ENCODE measurements around the gene FAM167B. TPM values are rescaled to one million over a fixed set of nuclear protein-coding genes. Genes with fewer than 3 reads are reported as not detected.
A peak's percentile ranks its signal among the peaks of the same experiment; 100 is the strongest.
"Not testable (repeated sequence)": the region's sequence is repeated elsewhere in the genome, so short reads cannot be mapped to it uniquely, and the experiment has no call there.

Gene FAM167B
- total RNA-seq, 2 donors from 2014 or later = 0.66 to 1.1 TPM

GRCh38 chr1:32274646-32275340, 27.8 kb downstream of the FAM167B start:
- peak overlapping the region; percentile 82 to 88 for H3K27ac Mint-ChIP-seq

DNA sequence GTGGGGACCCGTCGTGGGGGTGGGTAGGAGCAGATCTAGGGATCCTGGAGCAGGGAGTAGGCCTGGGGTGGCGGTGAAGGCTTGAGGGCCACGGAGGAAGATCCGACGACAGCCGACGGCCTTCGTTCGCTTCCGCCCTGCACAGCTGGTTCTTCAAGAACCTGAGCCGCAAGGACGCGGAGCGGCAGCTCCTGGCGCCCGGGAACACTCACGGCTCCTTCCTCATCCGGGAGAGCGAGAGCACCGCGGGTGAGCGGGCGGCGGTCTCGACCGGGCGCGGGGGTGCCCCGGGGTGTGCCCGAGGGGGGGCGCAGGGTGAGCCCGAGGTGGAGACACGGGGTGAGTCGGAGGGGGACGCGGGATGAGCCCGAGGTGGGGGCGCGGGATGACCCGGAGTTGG, 28.4 kb downstream of the FAM167B start:
- ATAC-seq = no peak
- DNase-seq (ENCODE audit: low spot score in 2 of 2) = no peak
- no peaks in the 10 kb centered on the region for H3K9me3 Mint-ChIP-seq
- peak overlapping the region in 1 of 2 donors; percentile 88 for H3K27ac Mint-ChIP-seq
- peaks cover 9 to 50% of the 10 kb centered on the region in 2 donors for H3K36me3 Mint-ChIP-seq

More at GRCh38 chr1:32274646-32275340, 27.8 kb downstream of the FAM167B start:
- Mint-ChIP-seq H3K36me3 (peaks cover 9 to 50% of the 10 kb centered on the region in 2 donors), H3K9me3 (no peaks in the 10 kb centered on the region)
- DNase-seq (ENCODE audit: low spot score in 2 of 2) = no peak
- ATAC-seq = no peak

- H3K36me3 Mint-ChIP-seq = peaks cover 9 to 50% of the 10 kb centered on the region in 2 donors
- no peak for DNase-seq (ENCODE audit: low spot score in 2 of 2)
- no peaks in the 10 kb centered on the region for H3K9me3 Mint-ChIP-seq
- H3K27ac Mint-ChIP-seq = peak overlapping the region; percentile 59 to 73
- ATAC-seq = no peak
Observed at GRCh38 chr1:32276032-32276782, 29.2 kb downstream of the FAM167B start.

GRCh38 chr1:32284777-32285176, 37.8 kb downstream of the FAM167B start:
- DNase-seq (ENCODE audit: low spot score in 2 of 2) = not testable (repeated sequence)
- peaks cover 14 to 15% of the 10 kb centered on the region in 2 donors for H3K36me3 Mint-ChIP-seq

GRCh38 chr1:32285658-32286057, 38.6 kb downstream of the FAM167B start:
- Mint-ChIP-seq H3K36me3 (peaks cover 14 to 15% of the 10 kb centered on the region in 2 donors), H3K9me3 (no peaks in the 10 kb centered on the region), H3K27ac (peak overlapping the region in 1 of 2 donors; percentile 53)
- peak in 1 of 2 donors; percentile 12 for ATAC-seq
- no peak for DNase-seq (ENCODE audit: low spot score in 2 of 2)

More at GRCh38 chr1:32284777-32285176, 37.8 kb downstream of the FAM167B start:
- H3K9me3 Mint-ChIP-seq, ATAC-seq: not testable (repeated sequence)
- peak overlapping the region in 1 of 2 donors; percentile 55 for H3K27ac Mint-ChIP-seq

GRCh38 chr1:32286763-32287162, 39.7 kb downstream of the FAM167B start:
- Mint-ChIP-seq H3K9me3 (no peaks in the 10 kb centered on the region), H3K27ac (peak overlapping the region in 1 of 2 donors; percentile 79), H3K36me3 (peaks cover 14 to 15% of the 10 kb centered on the region in 2 donors)
- DNase-seq (ENCODE audit: low spot score in 2 of 2) = no peak
- no peak for ATAC-seq

- no peak overlapping the region for H3K27ac Mint-ChIP-seq
- DNase-seq (ENCODE audit: low spot score in 2 of 2) (no peak), ATAC-seq (no peak)
- H3K9me3 Mint-ChIP-seq = no peaks in the 10 kb centered on the region
- peaks cover 24 to 26% of the 10 kb centered on the region in 2 donors for H3K36me3 Mint-ChIP-seq
Observed at GRCh38 chr1:32289256-32289655, 42.2 kb downstream of the FAM167B start.

DNA sequence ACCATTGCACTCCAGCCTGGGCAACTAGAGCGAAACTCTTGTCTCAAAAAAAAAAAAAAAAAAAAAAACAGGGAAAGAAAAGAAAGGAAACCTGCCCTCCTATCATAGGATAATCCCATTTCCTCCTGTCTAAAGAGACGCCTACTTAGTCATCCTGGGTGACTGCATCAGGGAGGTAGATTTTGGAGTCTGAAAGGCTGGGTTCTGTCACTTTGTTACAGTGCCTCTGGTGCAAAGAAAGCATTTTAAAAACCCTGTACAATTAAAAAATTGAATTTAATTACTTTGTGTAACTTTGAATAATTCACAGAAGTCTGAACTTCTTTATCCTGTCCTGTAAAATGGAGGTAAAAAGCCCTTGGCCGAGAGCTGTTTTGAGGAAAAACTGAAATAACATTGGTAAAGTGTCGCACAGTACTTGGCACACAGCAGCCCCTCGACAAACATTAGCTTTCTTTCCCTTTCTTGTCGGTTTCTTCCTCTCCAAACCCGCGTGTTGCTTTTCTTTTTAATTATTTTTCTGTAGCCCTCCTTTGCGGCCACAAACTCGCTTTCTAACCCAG, 44.2 kb downstream of the FAM167B start:
- DNase-seq (ENCODE audit: low spot score in 2 of 2) (no peak), ATAC-seq (no peak)
- Mint-ChIP-seq H3K27ac (peak overlapping the region; percentile 88 to 98), H3K36me3 (peaks cover 16 to 34% of the 10 kb centered on the region in 2 donors), H3K9me3 (no peaks in the 10 kb centered on the region)

GRCh38 chr1:32291708-32292538, 44.9 kb downstream of the FAM167B start, which contains the start of gene HDAC1:
HDAC1 (plus strand) TSS chr1:32292083; CDS start chr1:32292170, 87 bp downstream.
- H3K36me3 Mint-ChIP-seq = peaks cover 10 to 34% of the 10 kb centered on the region in 2 donors
- DNase-seq (ENCODE audit: low spot score in 2 of 2) = peak; percentile 98
- peak; percentile 98 to 99 for ATAC-seq
- no peaks in the 10 kb centered on the region for H3K9me3 Mint-ChIP-seq
- H3K27ac Mint-ChIP-seq = peak within 1 kb of the TSS; percentile 88 to 98

GRCh38 chr1:32298211-32298610, 51.2 kb downstream of the FAM167B start:
- DNase-seq (ENCODE audit: low spot score in 2 of 2); H3K9me3 Mint-ChIP-seq; H3K27ac Mint-ChIP-seq; ATAC-seq: not testable (repeated sequence)
- peaks cover 0 to 43% of the 10 kb centered on the region in 2 donors for H3K36me3 Mint-ChIP-seq

Other genes starting within 250 kb of the FAM167B start
- 100 to 1,000 TPM; 159 to 210 TPM for gene KHDRBS1, start 233.4 kb upstream of the FAM167B start, total RNA-seq
- 10 to 100 TPM; 20.3 to 35.0 TPM for gene TMEM39B, start 174.3 kb upstream of the FAM167B start, total RNA-seq
- 100 to 1,000 TPM in 1 of 2 donors, 10 to 100 TPM in 1; 62.0 to 103 TPM for gene KPNA6, start 139.2 kb upstream of the FAM167B start, total RNA-seq
- gene TXLNA, start 67.5 kb upstream of the FAM167B start, total RNA-seq = 10 to 100 TPM; 71.9 to 81.7 TPM
- gene CCDC28B, start 46.6 kb upstream of the FAM167B start, total RNA-seq = 10 to 100 TPM; 20.8 to 24.9 TPM
- gene IQCC, start 41.6 kb upstream of the FAM167B start, total RNA-seq = 1 to 10 TPM; 4.6 to 7.2 TPM
- under 1 TPM in 1 of 2 donors, not detected in 1; 0.16 TPM for gene DCDC2B, start 38.1 kb upstream of the FAM167B start, total RNA-seq
- gene TMEM234, start 24.9 kb upstream of the FAM167B start, total RNA-seq = 10 to 100 TPM in 1 of 2 donors, 1 to 10 TPM in 1; 7.0 to 10.7 TPM
- gene EIF3I, start 24.8 kb upstream of the FAM167B start, total RNA-seq = 100 to 1,000 TPM; 273 to 295 TPM
- gene LCK, start 4.0 kb downstream of the FAM167B start, total RNA-seq = 100 to 1,000 TPM; 208 to 284 TPM
- gene HDAC1, start 44.9 kb downstream of the FAM167B start, total RNA-seq = 100 to 1,000 TPM; 185 to 200 TPM
- gene MARCKSL1, start 89.0 kb downstream of the FAM167B start, total RNA-seq = 10 to 100 TPM; 10.6 to 47.0 TPM
- gene FAM229A, start 115.3 kb downstream of the FAM167B start, total RNA-seq = 1 to 10 TPM; 6.7 to 9.7 TPM
- 1 to 10 TPM; 1.2 to 1.7 TPM for gene TSSK3, start 115.3 kb downstream of the FAM167B start, total RNA-seq
- gene BSDC1, start 147.2 kb downstream of the FAM167B start, total RNA-seq = 10 to 100 TPM; 41.8 to 53.0 TPM
- gene ZBTB8B, start 217.8 kb downstream of the FAM167B start, total RNA-seq = not detected